CD4-positive, alpha-beta T cell (primary cell): Measurements from ENCODE around the gene ICAM1. TPM values are rescaled to one million over a fixed set of nuclear protein-coding genes. Genes with fewer than 3 reads are reported as not detected.

ENCODE experiments used
- ATAC-seq: fragments of 200-7000 bp; cut with Tn5 transposase; one replicate; pipeline ENCODE4 v1.10.0; 2022; ENCODE audit warnings: mild to moderate bottlenecking; ENCODE audit not compliant: poor library complexity
- CTCF ChIA-PET: fragments of 350-600 bp; sonication (Branson Sonifier 250); formaldehyde crosslinking; loops from one replicate; lab custom pipeline; 2021; ENCODE audit warnings: antibody characterized with exemption, inconsistent platforms; lab: Charles Lee
- POLR2A ChIA-PET: fragments of 350-600 bp; sonication (Branson Sonifier 250); formaldehyde crosslinking; loops from one replicate; lab custom pipeline; 2021; ENCODE audit warnings: antibody characterized with exemption, inconsistent platforms; lab: Charles Lee
- DNase-seq, 14 experiments: peaks; one replicate each; pipeline ENCODE4 v3.0.0-alpha.2; 2013 to 2020; ENCODE audit warnings: mixed read lengths in 2 of 14
- H3K27ac ChIP-seq, 2 donors: one replicate each; pipeline versions ENCODE4 v1.5.1 to v1.7.0; 2013; ENCODE audit warnings: low read length in 2 of 2, low read depth in 1 of 2, mild to moderate bottlenecking in 1 of 2
- H3K27me3 ChIP-seq, 2 experiments: 1 replicate in 1 of 2; 2 replicates in 1 of 2; pipeline versions ENCODE4 v1.6.1 to v1.7.0; 2013; ENCODE audit warnings: low read length in 2 of 2, control low read depth in 1 of 2, mild to moderate bottlenecking in 1 of 2, moderate library complexity in 1 of 2; ENCODE audit not compliant: insufficient read depth in 2 of 2, control insufficient read depth in 1 of 2
- H3K36me3 ChIP-seq: one replicate; pipeline ENCODE4 v1.6.1; 2013; ENCODE audit warnings: low read length, control low read depth; ENCODE audit not compliant: insufficient read depth
- H3K4me1 ChIP-seq: one replicate; pipeline ENCODE4 v1.6.1; 2013; ENCODE audit warnings: low read length, control low read depth; ENCODE audit not compliant: insufficient read depth
- H3K4me3 ChIP-seq: one replicate; pipeline ENCODE4 v1.5.1; 2013; ENCODE audit warnings: mild to moderate bottlenecking, low read length, moderate library complexity
- H3K9me3 ChIP-seq, 2 experiments: 1 replicate in 1 of 2; 2 replicates in 1 of 2; pipeline versions ENCODE4 v1.6.1 to v1.7.0; 2013; ENCODE audit warnings: low read length in 2 of 2, mild to moderate bottlenecking in 2 of 2, control low read depth in 1 of 2, moderate library complexity in 1 of 2; ENCODE audit not compliant: control insufficient read depth in 1 of 2, insufficient read depth in 1 of 2
- H3K27ac Mint-ChIP-seq: one replicate; pipeline ENCODE4 v1.8.0; 2020; ENCODE audit warnings: mixed read lengths
- H3K27me3 Mint-ChIP-seq: one replicate; pipeline ENCODE4 v1.8.0; 2021; ENCODE audit warnings: mixed read lengths
- H3K36me3 Mint-ChIP-seq: one replicate; pipeline ENCODE4 v1.8.0; 2021; ENCODE audit warnings: low read depth, mixed read lengths
- H3K4me1 Mint-ChIP-seq: one replicate; pipeline ENCODE4 v1.8.0; 2021; ENCODE audit warnings: low read depth, mixed read lengths
- H3K4me3 Mint-ChIP-seq: one replicate; pipeline ENCODE4 v1.8.0; 2020; ENCODE audit warnings: mild to moderate bottlenecking, mixed read lengths
- H3K9me3 Mint-ChIP-seq: one replicate; pipeline ENCODE4 v1.8.0; 2020; ENCODE audit warnings: mixed read lengths
- intact Hi-C, 2 experiments: fragments of 100-400 bp; cut with DNase I in 1 of 2; cut with micrococcal nuclease in 1 of 2; formaldehyde crosslinking; loops; one replicate each; pipeline versions ENCODE4 v1.15.1 to v1.9.0; 2023 to 2025; cut with DNase I, micrococcal nuclease
- total RNA-seq, 174 experiments: library from RNA in 2 of 174; stranded (reverse) in 2 of 174; gene quantifications; one replicate each; pipeline ENCODE4 v1.2.3 and lab custom pipeline; 2021 to 2026
- TF ChIP-seq, protein P1 (sequence below): fragments of 200-600 bp; IDR thresholded peaks from one replicate; pipeline ENCODE4 v1.8.0; 2022; ENCODE audit warnings: antibody characterized with exemption, mild to moderate bottlenecking

Gene ICAM1
- total RNA-seq, 2 experiments from 2014 or later, result 7.0 to 7.4 TPM

DNA sequence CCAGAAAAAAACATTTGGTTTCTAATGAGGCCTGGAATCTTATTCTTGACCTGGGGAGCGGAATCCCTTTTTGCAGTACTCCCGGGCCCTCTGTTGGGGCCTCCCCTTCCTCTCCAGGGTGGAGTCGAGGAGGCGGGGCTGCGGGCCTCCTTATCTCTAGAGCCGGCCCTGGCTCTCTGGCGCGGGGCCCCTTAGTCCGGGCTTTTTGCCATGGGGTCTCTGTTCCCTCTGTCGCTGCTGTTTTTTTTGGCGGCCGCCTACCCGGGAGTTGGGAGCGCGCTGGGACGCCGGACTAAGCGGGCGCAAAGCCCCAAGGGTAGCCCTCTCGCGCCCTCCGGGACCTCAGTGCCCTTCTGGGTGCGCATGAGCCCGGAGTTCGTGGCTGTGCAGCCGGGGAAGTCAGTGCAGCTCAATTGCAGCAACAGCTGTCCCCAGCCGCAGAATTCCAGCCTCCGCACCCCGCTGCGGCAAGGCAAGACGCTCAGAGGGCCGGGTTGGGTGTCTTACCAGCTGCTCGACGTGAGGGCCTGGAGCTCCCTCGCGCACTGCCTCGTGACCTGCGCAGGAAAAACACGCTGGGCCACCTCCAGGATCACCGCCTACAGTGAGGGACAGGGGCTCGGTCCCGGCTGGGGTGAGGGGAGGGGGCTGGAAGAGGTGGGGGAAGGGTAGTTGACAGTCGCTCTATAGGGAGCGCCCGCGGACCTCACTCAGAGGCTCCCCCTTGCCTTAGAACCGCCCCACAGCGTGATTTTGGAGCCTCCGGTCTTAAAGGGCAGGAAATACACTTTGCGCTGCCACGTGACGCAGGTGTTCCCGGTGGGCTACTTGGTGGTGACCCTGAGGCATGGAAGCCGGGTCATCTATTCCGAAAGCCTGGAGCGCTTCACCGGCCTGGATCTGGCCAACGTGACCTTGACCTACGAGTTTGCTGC lies 16.1 kb downstream of the ICAM1 start, which contains the start of gene ICAM4:
Gene ICAM4, plus strand, starts transcription at position 153 of the 935 bp plus-strand sequence. Its CDS starts 58 bp downstream, at position 211.
- TF ChIP-seq, protein P1, sequence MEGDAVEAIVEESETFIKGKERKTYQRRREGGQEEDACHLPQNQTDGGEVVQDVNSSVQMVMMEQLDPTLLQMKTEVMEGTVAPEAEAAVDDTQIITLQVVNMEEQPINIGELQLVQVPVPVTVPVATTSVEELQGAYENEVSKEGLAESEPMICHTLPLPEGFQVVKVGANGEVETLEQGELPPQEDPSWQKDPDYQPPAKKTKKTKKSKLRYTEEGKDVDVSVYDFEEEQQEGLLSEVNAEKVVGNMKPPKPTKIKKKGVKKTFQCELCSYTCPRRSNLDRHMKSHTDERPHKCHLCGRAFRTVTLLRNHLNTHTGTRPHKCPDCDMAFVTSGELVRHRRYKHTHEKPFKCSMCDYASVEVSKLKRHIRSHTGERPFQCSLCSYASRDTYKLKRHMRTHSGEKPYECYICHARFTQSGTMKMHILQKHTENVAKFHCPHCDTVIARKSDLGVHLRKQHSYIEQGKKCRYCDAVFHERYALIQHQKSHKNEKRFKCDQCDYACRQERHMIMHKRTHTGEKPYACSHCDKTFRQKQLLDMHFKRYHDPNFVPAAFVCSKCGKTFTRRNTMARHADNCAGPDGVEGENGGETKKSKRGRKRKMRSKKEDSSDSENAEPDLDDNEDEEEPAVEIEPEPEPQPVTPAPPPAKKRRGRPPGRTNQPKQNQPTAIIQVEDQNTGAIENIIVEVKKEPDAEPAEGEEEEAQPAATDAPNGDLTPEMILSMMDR, result no peak
- Histone ChIP-seq H3K4me1 (peaks cover 64% of the 10 kb centered on the region), H3K27me3 (peaks cover 48 to 49% of the 10 kb centered on the region in 2 experiments), H3K36me3 (peaks cover 31% of the 10 kb centered on the region), H3K4me3 (peak within 1 kb of the TSS; percentile 32), H3K9me3 (peaks cover 0 to 38% of the 10 kb centered on the region in 2 experiments), H3K27ac (no peak within 1 kb of the TSS)
- H3K27me3 Mint-ChIP-seq, result peaks cover 50% of the 10 kb centered on the region
- DNase-seq (peak in 5 of 14 experiments; percentile 17 to 58 (median 43)), ATAC-seq (peak; percentile 22)
- ChIA-PET POLR2A (interaction anchor here (1.2 to 2.5 kb wide), 2 partner anchors 16 to 51 kb away, joined by 4 to 17 read pairs; partner anchors contain the start of gene ICAM1), CTCF (interaction anchor here (1.1 to 4.4 kb wide), 4 partner anchors 16 to 102 kb away, joined by 6 to 21 read pairs (median 8); partner anchors contain the start of gene ICAM1)
- H3K4me1 Mint-ChIP-seq, result peaks cover 63% of the 10 kb centered on the region
- peaks cover 27% of the 10 kb centered on the region for H3K36me3 Mint-ChIP-seq
- no peak within 1 kb of the TSS for H3K27ac Mint-ChIP-seq
- intact Hi-C loops, result loop anchor here in 1 of 2 experiments (2.0 to 5.0 kb wide), 2 partner anchors 16 to 45 kb away; partner anchors contain the start of genes ICAM1 and RAVER1
- no peaks in the 10 kb centered on the region for H3K9me3 Mint-ChIP-seq
- peak within 1 kb of the TSS; percentile 62 for H3K4me3 Mint-ChIP-seq

DNA sequence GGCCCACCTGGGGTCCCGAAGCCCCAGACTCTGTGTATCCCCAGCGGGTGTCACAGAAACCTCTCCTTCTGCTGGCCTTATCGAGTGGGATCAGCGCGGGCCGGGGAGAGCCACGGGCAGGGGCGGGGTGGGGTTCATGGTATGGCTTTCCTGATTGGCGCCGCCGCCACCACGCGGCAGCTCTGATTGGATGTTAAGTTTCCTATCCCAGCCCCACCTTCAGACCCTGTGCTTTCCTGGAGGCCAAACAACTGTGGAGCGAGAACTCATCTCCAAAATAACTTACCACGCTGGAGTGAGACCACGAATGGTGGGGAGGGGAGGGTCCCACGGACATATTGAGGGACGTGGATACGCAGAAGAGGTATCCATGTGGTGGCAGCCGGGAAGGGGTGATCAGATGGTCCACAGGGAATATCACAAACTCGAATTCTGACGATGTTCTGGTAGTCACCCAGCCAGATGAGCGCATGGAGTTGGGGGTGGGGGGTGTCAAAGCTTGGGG lies 17.8 kb downstream of the ICAM1 start:
- TF ChIP-seq, protein P1, result no peak
- peaks cover 24% of the 10 kb centered on the region for H3K36me3 ChIP-seq
- peak in 4 of 14 experiments; percentile 45 to 54 (median 48) for DNase-seq
- Mint-ChIP-seq H3K27me3 (peaks cover 66% of the 10 kb centered on the region), H3K4me3 (peak overlapping the region; percentile 77), H3K9me3 (no peaks in the 10 kb centered on the region), H3K4me1 (peaks cover 73% of the 10 kb centered on the region), H3K36me3 (peaks cover 22% of the 10 kb centered on the region), H3K27ac (no peak overlapping the region)
- peaks cover 80% of the 10 kb centered on the region for H3K4me1 ChIP-seq
- no peak for ATAC-seq
- intact Hi-C loops, result loop anchor here in 1 of 2 experiments (5.0 kb wide), 1 partner anchor 44 kb away; the partner anchor contains the start of gene RAVER1
- no peak overlapping the region for H3K27ac ChIP-seq
- ChIA-PET CTCF (interaction anchor here (1.7 to 3.1 kb wide), 3 partner anchors 18 to 128 kb away, joined by 6 to 10 read pairs (median 9); partner anchors contain the start of gene ICAM1), POLR2A (interaction anchor here (1.1 to 5.0 kb wide), 3 partner anchors 18 to 100 kb away, joined by 3 to 39 read pairs (median 6); partner anchors contain the start of gene ICAM1)
- H3K4me3 ChIP-seq, result peak overlapping the region; percentile 48
- peaks cover 65% of the 10 kb centered on the region in 2 experiments for H3K27me3 ChIP-seq
- peaks cover 0 to 55% of the 10 kb centered on the region in 2 experiments for H3K9me3 ChIP-seq
